ENCODE results near the gene KIAA0586.

DNA sequence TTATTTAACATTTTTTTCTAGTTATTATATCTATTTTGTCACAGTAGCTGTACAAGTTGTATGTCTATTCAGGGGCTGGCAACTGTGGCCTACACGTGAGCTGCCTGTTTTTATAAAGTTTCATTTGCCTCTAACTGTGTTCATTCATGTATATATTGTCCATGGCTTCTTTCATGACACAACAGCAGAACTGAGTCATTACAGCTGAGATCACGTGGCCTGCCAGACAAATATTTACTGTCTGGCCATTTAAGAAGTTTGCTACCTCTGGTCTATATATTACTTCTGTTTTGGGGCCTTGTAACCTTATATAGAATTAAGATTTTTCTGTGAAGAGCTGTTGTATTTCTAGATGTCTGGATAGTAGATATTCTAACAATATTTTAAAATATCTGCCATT is 37.9 kb downstream of the KIAA0586 start:
- no peak for TF ChIP-seq SMC3 (IDR thresholded peaks at IDR 0.05; ENCODE audit: low read depth, low read length)
- TF ChIP-seq, protein P1, sequence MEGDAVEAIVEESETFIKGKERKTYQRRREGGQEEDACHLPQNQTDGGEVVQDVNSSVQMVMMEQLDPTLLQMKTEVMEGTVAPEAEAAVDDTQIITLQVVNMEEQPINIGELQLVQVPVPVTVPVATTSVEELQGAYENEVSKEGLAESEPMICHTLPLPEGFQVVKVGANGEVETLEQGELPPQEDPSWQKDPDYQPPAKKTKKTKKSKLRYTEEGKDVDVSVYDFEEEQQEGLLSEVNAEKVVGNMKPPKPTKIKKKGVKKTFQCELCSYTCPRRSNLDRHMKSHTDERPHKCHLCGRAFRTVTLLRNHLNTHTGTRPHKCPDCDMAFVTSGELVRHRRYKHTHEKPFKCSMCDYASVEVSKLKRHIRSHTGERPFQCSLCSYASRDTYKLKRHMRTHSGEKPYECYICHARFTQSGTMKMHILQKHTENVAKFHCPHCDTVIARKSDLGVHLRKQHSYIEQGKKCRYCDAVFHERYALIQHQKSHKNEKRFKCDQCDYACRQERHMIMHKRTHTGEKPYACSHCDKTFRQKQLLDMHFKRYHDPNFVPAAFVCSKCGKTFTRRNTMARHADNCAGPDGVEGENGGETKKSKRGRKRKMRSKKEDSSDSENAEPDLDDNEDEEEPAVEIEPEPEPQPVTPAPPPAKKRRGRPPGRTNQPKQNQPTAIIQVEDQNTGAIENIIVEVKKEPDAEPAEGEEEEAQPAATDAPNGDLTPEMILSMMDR (conservative IDR thresholded peaks at IDR 0.05; ENCODE audit: low read depth, low read length) = no peak
- TF ChIP-seq MAZ (IDR thresholded peaks at IDR 0.05; ENCODE audit: borderline replicate concordance, low read depth, low read length) = no peak
- no peak for TF ChIP-seq RCOR1 (IDR thresholded peaks at IDR 0.05; ENCODE audit: insufficient replicate concordance, low read length)
- TF ChIP-seq POLR2A (IDR thresholded peaks at IDR 0.05; ENCODE audit: low read depth, low read length) = no peak
- no peak for TF ChIP-seq RAD21 (IDR thresholded peaks at IDR 0.05; ENCODE audit: low read length)
- TF ChIP-seq BHLHE40 (IDR thresholded peaks at IDR 0.05; ENCODE audit: low read depth, low read length) = peak; percentile 53; the same call in 1 of the 2 replicates
- no peak for TF ChIP-seq MXI1 (IDR thresholded peaks at IDR 0.05; ENCODE audit: borderline replicate concordance, low read depth, low read length)
- TF ChIP-seq RFX5 (IDR thresholded peaks at IDR 0.05; ENCODE audit: low read depth, low read length) = no peak
- TF ChIP-seq, protein P2, sequence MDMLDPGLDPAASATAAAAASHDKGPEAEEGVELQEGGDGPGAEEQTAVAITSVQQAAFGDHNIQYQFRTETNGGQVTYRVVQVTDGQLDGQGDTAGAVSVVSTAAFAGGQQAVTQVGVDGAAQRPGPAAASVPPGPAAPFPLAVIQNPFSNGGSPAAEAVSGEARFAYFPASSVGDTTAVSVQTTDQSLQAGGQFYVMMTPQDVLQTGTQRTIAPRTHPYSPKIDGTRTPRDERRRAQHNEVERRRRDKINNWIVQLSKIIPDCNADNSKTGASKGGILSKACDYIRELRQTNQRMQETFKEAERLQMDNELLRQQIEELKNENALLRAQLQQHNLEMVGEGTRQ (IDR thresholded peaks at IDR 0.05; ENCODE audit: low read depth, low read length) = peak; percentile 92
- TF ChIP-seq CEBPB (IDR thresholded peaks at IDR 0.05; ENCODE audit: low read depth, low read length) = peak; percentile 34; the same call in 1 of the 2 replicates
- TF ChIP-seq CHD1 (IDR thresholded peaks at IDR 0.05; ENCODE audit: low read depth, low read length) = no peak

Measured in IMR-90 (cell line).